ENCODE data around the gene CUL3.
"Not testable (repeated sequence)": the region's sequence is repeated elsewhere in the genome, so short reads cannot be mapped to it uniquely, and the experiment has no call there.

The CUL3 gene
- 241 reads per million, percentile 94 among the genes with 10 or more reads in this experiment for total RNA-seq

GRCh38 chr2:224585211-224586088 is at the start of gene CUL3:
CUL3 (minus strand) TSS chr2:224585363; CDS start chr2:224585009, 354 bp downstream.
- peak; percentile 98 for DNase-seq

GRCh38 chr2:224630659-224631550 is 45.7 kb upstream of the CUL3 start:
- no peak for DNase-seq

GRCh38 chr2:224628416-224628815 is 43.3 kb upstream of the CUL3 start:
- no peak for DNase-seq

- DNase-seq, result no peak
Measured at GRCh38 chr2:224626735-224627134, 41.6 kb upstream of the CUL3 start.

- DNase-seq, result no peak
Measured at GRCh38 chr2:224613543-224614286, 28.6 kb upstream of the CUL3 start.

GRCh38 chr2:224612578-224612977 is 27.4 kb upstream of the CUL3 start:
- DNase-seq, result no peak

DNA sequence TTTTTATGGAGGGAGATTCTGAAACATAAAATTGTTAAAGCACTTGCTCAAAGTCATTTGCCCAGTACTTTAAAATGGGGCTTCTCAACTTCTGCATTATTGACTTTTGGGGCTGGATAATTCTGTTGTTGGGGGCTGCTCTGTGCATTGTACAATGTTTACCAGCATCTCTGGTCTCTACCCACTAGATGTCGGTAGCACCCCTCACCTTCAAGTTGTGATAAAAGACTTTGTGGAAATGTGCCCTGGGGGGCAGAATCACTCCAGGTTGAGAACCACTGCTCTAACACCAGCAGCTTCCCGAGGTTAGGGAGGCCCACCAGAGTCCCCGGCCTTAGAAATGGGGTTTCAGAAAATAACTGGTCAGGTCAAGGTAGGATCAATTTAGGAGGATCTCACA is 26.8 kb upstream of the CUL3 start:
- DNase-seq, result no peak

DNA sequence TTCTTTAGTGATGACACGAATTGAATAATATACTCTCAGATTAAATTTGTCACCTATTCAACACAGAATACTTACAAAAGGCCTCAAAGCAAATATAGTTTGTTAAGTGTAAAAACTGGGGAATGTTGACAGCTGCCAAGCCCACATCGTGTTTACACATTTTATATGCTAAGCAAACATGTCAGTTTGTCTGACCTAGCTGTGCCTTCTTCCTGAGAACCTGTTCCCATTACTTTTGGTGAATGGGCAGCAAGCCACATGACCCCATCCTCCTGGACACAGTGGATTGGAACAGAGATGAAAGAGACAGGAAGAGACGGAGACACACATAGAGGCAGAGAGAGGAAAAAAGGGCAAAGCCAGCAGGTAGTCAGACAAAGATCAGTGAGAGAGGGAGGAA is 22.9 kb upstream of the CUL3 start:
- DNase-seq, result no peak

- DNase-seq, result not testable (repeated sequence)
Measured at GRCh38 chr2:224603746-224604500, 18.8 kb upstream of the CUL3 start.

- DNase-seq, result not testable (repeated sequence)
Measured at GRCh38 chr2:224602778-224603375, 17.7 kb upstream of the CUL3 start.

GRCh38 chr2:224601923-224602322 is 16.8 kb upstream of the CUL3 start:
- no peak for DNase-seq

GRCh38 chr2:224598678-224599077 is 13.5 kb upstream of the CUL3 start:
- DNase-seq, result no peak

GRCh38 chr2:224596289-224596688 is 11.1 kb upstream of the CUL3 start:
- no peak for DNase-seq

DNA sequence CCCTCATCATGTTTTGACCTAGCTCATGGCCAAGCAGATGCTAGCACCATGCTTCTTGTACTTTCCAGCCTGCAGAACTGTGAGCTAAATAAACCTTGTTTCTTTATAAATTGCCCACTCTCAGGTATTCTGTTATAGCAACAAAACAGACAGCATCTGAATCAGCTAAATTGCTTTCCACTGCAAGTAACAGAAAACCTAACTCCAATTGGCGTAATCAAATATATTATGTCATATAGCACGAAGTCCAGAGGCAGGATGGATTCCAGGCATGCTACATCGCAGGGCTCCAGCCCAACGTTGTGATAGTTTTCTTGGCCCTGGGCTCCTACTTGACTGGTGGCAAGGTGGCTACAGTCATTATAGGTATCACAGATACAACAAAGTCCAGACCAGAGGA is 10.4 kb upstream of the CUL3 start:
- DNase-seq, result no peak

DNA sequence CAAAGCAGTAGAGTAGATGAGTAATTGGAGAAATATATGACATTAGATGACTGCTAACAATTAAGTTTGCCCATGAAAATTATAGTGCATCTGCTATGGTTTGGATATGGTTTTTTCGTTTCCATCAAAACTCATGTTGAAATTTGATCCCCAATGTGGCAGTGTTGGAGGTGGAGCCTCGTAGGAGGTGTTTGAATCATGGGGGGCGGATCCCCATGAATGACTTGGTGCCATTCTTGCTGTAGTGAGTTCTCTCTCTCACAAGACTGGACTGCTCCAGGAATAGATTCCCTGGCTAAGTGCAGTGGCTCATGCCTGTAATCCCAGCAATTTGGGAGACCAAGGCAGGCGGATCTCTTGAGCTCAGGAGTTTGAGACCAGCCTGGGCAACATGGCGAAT is 9.7 kb upstream of the CUL3 start:
- no peak for DNase-seq

- no peak for DNase-seq
Measured at GRCh38 chr2:224591220-224591619, 6.1 kb upstream of the CUL3 start.

GRCh38 chr2:224586127-224586695 is 1.0 kb upstream of the CUL3 start:
- DNase-seq, result no peak

- peak; percentile 54 for DNase-seq
Measured at GRCh38 chr2:224584785-224585210, 365 bp downstream of the CUL3 start.

GRCh38 chr2:224584111-224584784 is 915 bp downstream of the CUL3 start:
- DNase-seq, result peak; percentile 12

DNA sequence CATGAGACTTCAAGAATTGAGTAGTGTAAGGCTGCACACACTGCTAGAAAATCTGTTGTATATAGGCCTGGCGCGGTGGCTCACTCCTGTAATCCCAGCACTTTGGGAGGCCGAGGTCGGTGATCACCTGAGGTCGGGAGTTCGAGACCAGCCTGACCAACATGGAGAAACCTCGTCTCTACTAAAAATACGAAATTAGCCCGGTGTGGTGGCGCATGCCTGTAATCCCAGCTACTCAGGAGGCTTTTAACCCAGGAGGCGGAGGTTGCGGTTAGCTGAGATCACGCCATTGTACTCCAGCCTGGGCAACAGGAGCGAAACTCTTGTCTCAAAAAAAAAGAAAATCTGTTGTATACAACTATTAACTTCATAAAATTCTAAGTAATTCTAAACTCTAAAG is 2.1 kb downstream of the CUL3 start:
- DNase-seq, result not testable (repeated sequence)

GRCh38 chr2:224580248-224580647 is 4.9 kb downstream of the CUL3 start:
- DNase-seq, result no peak
